NOMO-1 treated with dmso at 0.1 percent for 144 hours (cell line): ENCODE measurements around the gene TNIK.
"Not testable (repeated sequence)": the region's sequence is repeated elsewhere in the genome, so short reads cannot be mapped to it uniquely, and the experiment has no call there.

ENCODE experiments used
- DNase-seq: peaks from one replicate; lab custom pipeline; 2025; ENCODE audit not compliant: unreplicated experiment; lab: John Stamatoyannopoulos, UW

TNIK gene

GRCh38 chr3:171262431-171262830 lies 197.8 kb downstream of the TNIK start:
- DNase-seq: no peak

DNA sequence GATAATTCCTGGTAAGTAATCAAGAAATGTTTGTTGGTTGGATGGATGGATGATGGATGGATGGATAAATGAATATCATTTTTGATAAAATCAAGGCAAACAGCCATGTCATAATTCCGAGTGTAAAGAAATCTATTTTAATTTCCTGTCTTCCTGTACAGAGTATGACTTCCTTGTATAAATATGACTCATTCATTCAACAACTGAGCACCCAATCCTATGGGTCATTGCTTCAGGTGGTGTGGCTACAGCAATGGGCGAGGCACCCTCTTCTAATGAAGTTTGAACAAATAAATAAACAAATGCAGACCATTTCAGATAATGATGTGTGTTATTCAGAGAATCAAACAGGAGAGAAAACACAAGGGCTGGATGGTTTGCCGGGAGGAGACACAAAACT lies 198.7 kb downstream of the TNIK start:
- DNase-seq: no peak

GRCh38 chr3:171260899-171261298 lies 199.3 kb downstream of the TNIK start:
- no peak for DNase-seq

DNA sequence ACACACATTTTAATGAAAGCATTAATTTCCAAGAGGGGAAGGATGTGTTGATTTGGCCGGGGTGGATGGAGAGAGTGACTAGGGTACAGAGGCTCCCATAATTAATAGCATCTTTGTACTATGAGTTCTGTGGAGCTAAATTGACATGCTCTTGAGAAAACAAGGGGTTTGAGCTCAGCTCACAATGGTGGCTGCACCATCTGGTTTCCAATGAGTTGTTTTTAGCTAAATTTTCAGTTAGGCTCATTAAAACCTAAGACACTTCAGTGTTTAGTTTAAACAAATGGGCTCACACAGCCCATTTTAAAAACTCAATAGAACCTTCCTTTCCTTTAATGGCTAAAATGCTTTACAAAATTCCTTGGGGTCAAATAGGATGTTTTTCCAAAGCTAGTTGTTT lies 199.7 kb downstream of the TNIK start:
- DNase-seq: no peak

DNA sequence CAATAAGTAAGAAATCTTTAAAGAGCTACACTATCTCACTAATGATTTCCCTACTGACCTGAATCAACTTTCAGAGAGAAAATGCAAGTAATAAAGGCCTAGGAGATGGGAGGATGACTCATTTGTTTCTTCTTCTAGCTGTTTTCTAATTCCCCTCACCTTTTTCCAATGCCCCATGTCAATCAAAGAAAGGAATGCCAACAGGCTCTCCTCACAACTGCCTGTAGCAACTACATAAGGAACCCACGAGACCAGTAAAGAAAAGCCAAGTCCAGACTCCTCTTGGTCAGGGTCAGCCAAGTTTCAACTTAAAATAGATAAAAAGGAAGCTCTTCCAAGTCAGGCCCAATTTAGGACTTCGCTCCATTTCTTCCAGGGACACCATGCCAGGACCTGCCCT lies 201.9 kb downstream of the TNIK start:
- no peak for DNase-seq

DNA sequence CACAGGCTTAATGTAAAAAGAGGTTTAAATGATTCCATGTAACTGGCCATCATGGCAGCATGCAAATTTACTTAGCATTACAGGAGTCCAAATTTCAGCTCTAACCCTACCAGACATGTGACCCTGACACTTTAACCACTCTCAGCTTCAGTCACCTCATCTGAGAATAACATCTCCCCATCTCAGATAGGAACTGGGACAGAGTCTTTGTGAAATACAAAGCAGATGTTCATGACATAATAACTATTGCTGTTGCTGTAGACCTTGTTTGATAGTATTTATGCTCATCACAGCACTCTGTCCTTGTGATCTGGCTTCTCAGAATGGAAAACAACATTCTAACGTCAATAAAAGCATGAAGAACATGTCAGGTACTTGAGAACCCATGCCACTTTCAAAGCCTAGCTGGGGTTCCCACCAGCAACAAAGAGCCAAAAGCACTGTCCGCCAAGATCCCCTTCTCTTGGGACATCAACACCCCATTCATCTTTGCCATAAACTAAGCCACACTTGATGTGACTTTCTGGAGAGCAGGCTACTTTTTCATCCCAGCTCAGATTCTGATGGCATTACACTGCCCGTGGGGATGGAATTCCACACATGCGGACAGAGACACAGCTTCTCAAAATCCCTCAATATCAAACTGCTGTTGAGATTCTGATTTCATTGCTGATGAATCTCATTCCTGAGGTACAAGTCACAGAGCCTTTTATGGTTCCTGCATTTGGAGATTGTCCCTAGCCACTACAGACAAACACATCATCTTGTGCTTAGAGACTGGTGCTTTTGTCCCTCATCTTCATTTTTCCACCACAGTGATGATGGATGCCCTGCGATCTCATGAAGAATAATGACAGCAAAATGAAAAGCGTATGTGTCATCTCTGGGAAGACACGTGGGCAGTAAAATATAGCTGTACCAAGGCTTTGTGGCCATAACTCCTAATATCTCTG lies 202.7 kb downstream of the TNIK start:
- DNase-seq: no peak

DNA sequence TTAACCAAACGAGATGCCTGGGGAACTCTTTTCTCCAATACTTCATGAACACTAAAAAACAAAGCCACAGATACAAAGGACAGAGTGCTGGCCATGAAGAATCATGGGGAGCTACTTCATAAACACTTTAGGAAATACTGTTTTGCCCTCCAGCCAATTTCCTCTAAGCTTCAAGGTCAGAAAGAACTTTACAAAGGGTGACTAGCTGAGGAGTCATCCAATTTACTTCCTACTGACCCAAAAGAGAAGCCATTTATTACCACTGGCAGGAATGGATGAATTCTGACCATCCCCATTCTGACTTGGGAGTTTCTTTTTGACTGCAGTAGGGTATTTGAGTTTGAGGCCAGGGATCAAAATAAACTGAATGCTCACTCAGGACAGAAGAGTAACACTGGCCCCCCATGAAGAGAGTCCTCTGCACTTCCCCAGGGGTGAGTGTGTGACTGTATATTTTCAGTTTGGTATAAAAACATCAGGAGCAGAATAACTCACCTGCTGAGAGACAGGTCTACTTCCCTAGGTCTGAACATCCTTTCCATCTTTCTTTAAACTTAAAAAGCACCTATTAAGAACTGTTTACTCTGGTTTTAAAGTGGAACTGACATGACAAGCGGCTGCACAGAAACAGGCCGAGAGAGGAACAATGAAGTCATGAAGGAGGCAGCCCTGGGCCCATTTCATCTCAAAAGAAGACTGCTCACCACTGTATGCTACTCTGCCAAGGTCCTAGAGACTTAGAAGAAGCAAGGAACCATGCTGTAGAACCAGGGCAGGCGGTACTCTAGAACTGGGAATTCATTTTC lies 203.6 kb downstream of the TNIK start:
- DNase-seq: no peak

DNA sequence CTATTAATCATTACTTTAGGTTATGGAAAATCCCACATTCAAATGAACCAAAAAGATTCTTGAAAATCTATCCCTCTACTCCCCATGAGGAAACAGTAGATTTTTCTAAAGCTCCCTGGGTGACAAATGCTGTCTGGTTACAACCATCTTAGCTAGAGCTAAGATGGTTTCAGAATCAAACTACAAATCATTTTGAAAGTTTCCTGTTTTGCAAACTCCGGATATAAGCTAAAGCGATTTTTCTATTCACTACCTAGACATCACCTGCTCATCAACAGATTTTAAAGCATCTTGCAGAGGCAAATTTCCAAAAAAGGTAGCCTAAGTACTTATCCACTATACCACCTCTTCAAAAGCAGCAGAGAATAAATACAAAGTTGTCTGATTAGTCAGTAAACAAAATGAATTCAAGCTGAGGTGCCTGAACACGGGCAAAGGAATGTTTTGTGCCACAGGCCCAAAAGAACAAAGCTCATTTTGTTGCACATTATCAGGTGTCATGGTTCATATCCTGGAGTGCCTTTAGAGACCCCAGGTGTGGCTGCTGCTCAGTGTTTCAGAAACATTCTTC lies 204.9 kb downstream of the TNIK start:
- DNase-seq: no peak

DNA sequence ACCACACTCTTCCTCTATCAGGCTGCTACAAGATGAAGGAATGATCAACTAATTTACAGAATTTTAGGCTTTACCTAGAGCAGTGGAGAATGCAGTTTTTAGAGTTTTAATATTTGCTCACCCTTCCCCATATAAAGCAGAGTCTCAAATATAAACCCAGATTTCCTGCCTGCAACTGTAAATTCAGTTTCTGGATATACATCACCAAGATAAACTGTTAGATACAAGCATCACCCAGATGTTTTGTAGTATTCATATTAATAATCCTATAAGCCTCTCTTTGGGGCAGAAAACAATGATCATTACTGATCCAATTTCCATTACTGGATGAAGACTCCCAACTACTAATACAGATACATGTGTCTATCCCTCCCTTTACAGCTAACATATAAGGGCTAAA lies 205.9 kb downstream of the TNIK start:
- no peak for DNase-seq

GRCh38 chr3:171251835-171252234 lies 208.4 kb downstream of the TNIK start:
- peak; percentile 38 for DNase-seq

DNA sequence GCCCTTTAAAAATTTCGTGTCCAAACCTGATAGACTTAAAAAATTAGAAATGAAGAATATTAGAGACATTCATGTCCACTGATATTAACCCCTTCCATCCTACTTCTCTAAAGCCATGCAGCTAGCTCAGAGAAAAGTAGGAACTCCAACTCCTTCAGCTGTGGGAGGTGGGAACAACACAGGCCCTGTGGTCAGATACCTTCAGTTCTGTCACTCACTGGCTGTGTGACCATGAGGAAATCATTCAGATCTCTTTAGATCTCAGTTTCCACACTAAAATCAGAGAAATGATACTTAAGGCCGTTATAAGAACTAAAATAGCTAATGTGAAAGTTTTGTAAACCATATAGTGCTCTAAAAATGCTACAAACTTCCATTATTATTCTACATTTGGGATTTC lies 209.8 kb downstream of the TNIK start:
- no peak for DNase-seq

DNA sequence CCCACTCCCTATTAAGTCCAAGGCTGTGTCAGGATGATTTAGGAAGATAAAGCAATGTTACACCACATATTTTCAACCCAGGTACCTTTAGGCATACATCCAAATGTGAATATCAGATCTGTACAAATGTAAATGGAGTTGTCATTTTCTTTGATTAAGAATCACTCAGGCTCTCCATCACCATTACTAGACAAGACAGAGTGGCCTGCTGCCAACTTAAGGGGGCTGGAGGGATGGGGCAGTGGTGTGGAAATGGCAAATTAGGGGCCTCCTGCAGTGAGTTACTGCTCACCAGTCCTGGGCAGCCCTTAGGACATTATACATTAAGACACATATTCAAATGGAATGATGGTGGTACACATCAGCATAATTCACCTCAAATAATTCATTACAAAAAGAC lies 211.0 kb downstream of the TNIK start:
- no peak for DNase-seq

- no peak for DNase-seq
These were observed 211.6 kb downstream of the TNIK start for GRCh38 chr3:171248426-171249111.

DNA sequence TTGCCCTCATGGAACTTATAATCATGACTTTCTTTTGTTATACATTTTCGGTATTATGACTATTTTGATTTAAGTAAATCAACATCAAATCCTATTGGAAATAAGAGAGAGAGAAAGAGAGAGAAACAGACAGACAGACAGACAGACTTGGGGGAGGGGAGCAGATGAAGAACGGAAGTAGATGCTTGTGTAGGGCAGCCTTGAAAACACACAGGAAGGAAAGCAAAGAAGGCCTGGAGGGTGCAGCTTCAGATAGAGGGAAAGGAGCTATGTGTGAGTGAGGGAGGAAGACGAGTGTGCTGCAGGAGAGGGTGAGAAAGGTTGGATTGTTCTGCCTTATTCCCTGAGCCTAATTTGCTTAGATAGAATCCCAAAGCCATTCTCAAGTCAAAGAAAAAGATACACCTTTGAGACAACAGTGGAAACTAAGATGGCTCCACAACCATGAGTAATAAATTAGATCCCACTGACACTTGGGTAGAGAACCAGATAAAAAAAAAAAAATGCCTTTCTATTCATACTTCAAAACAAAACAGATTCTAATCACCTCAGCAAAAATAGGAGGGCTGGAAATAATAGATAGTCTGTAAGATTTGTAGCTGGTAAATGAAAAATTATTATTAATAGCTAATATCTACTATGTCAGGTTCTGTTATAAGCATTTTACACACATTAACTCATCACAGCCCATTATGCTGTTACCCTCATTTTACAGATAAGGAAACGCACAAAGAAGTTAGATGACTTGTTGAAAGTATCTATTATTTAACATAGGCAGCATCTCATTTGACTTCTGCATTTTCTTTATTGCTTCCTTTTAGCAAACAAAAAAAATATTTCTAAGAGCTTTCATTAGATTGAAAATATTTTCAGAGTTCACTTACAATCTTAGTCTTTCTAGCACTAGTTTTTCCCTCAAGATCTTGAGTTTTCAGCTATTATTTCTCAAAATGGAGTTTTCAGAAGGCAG lies 214.1 kb downstream of the TNIK start:
- DNase-seq: no peak

DNA sequence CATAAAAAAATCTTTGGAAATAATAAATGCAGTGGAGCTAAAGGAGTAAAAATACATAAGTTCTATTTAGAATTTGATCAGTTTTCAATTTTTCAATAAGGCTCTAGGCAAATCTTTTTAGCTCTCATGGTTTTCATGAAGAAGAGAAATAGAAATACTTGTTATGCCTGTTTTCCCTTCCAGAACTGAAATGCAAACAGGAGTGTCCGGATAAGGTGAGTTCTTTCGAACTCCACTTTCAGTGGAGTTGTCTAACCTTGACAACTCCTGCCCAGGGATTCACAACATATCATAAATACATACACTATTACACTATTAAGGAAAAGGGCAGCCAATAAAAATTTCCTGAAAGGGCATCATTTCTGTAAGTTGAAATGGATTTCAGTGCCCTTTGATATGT lies 217.3 kb downstream of the TNIK start:
- DNase-seq: no peak

- DNase-seq: no peak
These were observed 218.0 kb downstream of the TNIK start for GRCh38 chr3:171242170-171242569.

DNA sequence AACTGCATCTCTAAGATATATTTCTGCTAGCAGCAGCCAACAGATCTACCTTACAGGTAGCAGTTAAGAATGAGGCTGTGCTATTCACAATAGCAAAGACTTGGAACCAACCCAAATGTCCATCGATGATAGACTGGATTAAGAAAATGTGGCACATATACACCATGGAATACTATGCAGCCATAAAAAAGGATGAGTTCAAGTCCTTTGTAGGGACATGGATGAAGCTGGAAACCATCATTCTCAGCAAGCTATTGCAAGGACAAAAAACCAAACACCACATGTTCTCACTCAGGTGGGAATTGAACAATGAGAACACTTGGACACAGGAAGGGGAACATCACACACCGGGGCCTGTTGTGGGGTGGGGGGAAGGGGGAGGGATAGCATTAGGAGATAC lies 218.6 kb downstream of the TNIK start:
- not testable (repeated sequence) for DNase-seq

GRCh38 chr3:171240504-171240835 lies 219.7 kb downstream of the TNIK start:
- DNase-seq: no peak

DNA sequence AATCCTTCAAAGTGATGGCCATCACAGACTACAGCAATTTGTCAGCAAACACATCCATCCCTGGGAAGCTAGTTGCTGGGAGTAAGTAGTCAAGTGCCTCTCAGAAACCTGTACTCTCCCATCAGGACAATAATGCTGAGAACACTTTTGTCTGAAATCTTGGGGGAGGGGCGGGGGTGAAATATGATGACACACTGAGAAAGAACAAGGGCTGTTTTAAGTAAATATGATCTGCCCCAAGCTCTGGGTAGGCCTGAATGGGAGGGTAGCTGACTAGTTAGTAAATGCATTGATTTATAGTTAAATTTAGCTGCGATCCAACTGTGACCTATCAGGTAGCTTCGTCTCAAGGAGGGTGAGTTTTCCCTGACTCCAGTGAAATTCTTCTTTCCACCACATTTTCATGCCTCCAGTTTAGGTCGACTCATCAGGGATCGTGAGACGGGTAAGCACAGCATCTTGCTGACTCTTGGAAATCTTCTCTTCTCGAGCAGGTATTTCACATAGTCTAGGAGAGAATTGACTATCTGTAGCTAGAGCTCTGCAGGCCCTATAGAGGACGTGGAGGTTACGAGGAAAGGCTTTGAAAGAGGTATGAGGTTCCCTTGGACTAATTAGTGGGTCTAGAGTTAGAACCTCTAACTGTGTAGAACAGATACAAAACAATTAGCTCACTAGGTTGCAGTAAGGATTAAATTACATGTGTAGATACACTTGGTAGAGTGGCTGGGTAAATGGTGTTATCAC lies 220.3 kb downstream of the TNIK start:
- no peak for DNase-seq

DNA sequence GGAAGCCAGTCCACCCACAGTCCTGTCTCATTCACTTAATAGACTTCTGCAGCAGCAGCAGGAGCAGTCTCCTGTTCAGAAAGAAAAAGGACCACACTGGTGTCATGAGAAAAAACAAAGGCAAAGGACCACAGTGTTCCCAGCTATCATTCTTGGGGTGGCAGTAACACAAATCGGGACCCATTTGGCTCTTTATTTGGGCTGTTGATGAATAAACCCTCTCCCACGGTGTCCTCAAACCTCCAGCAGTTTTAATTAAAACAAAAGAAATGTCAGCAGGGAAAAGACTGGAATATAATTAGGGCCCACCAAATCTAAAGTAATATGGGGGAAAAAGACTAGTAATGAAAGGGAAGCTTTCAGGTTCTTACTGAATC lies 223.2 kb downstream of the TNIK start:
- no peak for DNase-seq
